IMR-90 (cell line): ENCODE results near the gene RNF175. TPM values are rescaled to one million over a fixed set of nuclear protein-coding genes. Genes with fewer than 3 reads are reported as not detected.

Source experiments
- ATAC-seq: fragments of 200-7000 bp; cut with Tn5 transposase; 2 replicates; pipeline ENCODE4 v1.9.1; 2020; ENCODE audit warnings: low read depth, mild to moderate bottlenecking, moderate library complexity
- BruUV-seq: library from RNA; stranded (reverse); fragments of 400-500 nt; replicated peaks from 2 replicates; lab custom pipeline; 2021; lab: Mats Ljungman, UMichigan
- CTCF ChIA-PET: fragments of 300-600 bp; formaldehyde crosslinking; extraction: SDS; loops from one replicate; lab custom pipeline; 2021; ENCODE audit warnings: antibody characterized with exemption; lab: Yijun Ruan, JAX
- POLR2A ChIA-PET: fragments of 300-600 bp; sonication (Branson Sonifier 250); formaldehyde crosslinking; loops from one replicate; lab custom pipeline; 2022; ENCODE audit warnings: antibody characterized with exemption; ENCODE audit not compliant: unreplicated experiment; lab: Charles Lee
- DNase-seq: peaks from one replicate; pipeline ENCODE4 v3.0.0; 2013
- H2AFZ ChIP-seq: replicated peaks from 2 replicates; pipeline ENCODE3; 2013; ENCODE audit warnings: low read length, mild to moderate bottlenecking; ENCODE audit not compliant: poor library complexity
- H2AK5ac ChIP-seq: 2 replicates; pipeline ENCODE4 v1.6.1; 2013; ENCODE audit warnings: low read depth, low read length, inconsistent platforms
- H2AK9ac ChIP-seq: replicated peaks from 2 replicates; pipeline ENCODE3; 2013; ENCODE audit warnings: mild to moderate bottlenecking, low read depth, low read length, moderate library complexity; ENCODE audit not compliant: poor library complexity
- H2BK120ac ChIP-seq: 2 replicates; pipeline ENCODE4 v1.6.1; 2013; ENCODE audit warnings: low read depth, low read length, inconsistent platforms
- H2BK15ac ChIP-seq: 3 replicates; pipeline ENCODE4 v1.6.1; 2013; ENCODE audit warnings: low read depth, low read length, inconsistent platforms
- H2BK20ac ChIP-seq: 2 replicates; pipeline ENCODE4 v1.6.1; 2013; ENCODE audit warnings: low read depth, mild to moderate bottlenecking, inconsistent platforms, low read length, moderate library complexity
- H2BK5ac ChIP-seq: 2 replicates; pipeline ENCODE4 v1.6.1; 2013; ENCODE audit warnings: mild to moderate bottlenecking, low read depth, low read length, inconsistent platforms; ENCODE audit not compliant: poor library complexity, severe bottlenecking
- H3K14ac ChIP-seq: replicated peaks from 2 replicates; pipeline ENCODE4 v1.6.1; 2013; ENCODE audit warnings: low read depth, low read length, inconsistent platforms
- H3K18ac ChIP-seq: 2 replicates; pipeline ENCODE4 v1.6.1; 2013; ENCODE audit warnings: low read depth, low read length, control low read depth
- H3K23ac ChIP-seq: 2 replicates; pipeline ENCODE4 v1.6.1; 2013; ENCODE audit warnings: low read depth, low read length, inconsistent platforms
- H3K27ac ChIP-seq: 2 replicates; pipeline ENCODE4 v1.5.1; 2013; ENCODE audit warnings: mild to moderate bottlenecking, control low read depth, low read length; ENCODE audit not compliant: insufficient read depth
- H3K27me3 ChIP-seq: 2 replicates; pipeline ENCODE4 v1.6.1; 2013; ENCODE audit warnings: low read length; ENCODE audit not compliant: control insufficient read depth, insufficient read depth
- H3K36me3 ChIP-seq: 2 replicates; pipeline ENCODE4 v1.6.1; 2013; ENCODE audit warnings: low read length, mixed read lengths; ENCODE audit not compliant: control insufficient read depth, insufficient read depth
- H3K4ac ChIP-seq: 2 replicates; pipeline ENCODE4 v1.6.1; 2013; ENCODE audit warnings: low read depth, low read length, inconsistent platforms
- H3K4me1 ChIP-seq: 2 replicates; pipeline ENCODE4 v1.6.1; 2013; ENCODE audit warnings: low read length, mixed read lengths; ENCODE audit not compliant: control insufficient read depth, insufficient read depth
- H3K4me2 ChIP-seq: 2 replicates; pipeline ENCODE4 v1.6.1; 2013; ENCODE audit warnings: low read depth, mild to moderate bottlenecking, control low read depth, low read length, moderate library complexity
- H3K4me3 ChIP-seq: 2 replicates; pipeline ENCODE4 v1.5.1; 2013; ENCODE audit warnings: low read depth, mild to moderate bottlenecking, control low read depth, low read length, moderate library complexity; ENCODE audit not compliant: insufficient read depth
- H3K56ac ChIP-seq: 2 replicates; pipeline ENCODE4 v1.6.1; 2013; ENCODE audit warnings: low read length, inconsistent platforms; ENCODE audit not compliant: insufficient read depth; ENCODE audit errors: extremely low read depth
- H3K79me1 ChIP-seq, 2 experiments: 2 replicates each; pipeline ENCODE4 v1.6.1; 2013; ENCODE audit warnings: low read length in 2 of 2, inconsistent platforms in 1 of 2, low read depth in 1 of 2
- H3K9ac ChIP-seq: 2 replicates; pipeline ENCODE4 v1.6.1; 2013; ENCODE audit warnings: low read depth, low read length, control low read depth
- H3K9me1 ChIP-seq: 2 replicates; pipeline ENCODE4 v1.6.1; 2013; ENCODE audit warnings: low read length, inconsistent platforms; ENCODE audit not compliant: insufficient read depth
- H3K9me3 ChIP-seq: 2 replicates; pipeline ENCODE4 v1.6.1; 2013; ENCODE audit warnings: low read length; ENCODE audit not compliant: control insufficient read depth, insufficient read depth
- H4K20me1 ChIP-seq: 2 replicates; pipeline ENCODE4 v1.6.1; 2013; ENCODE audit warnings: low read length, inconsistent platforms; ENCODE audit not compliant: insufficient read depth
- H4K5ac ChIP-seq: 2 replicates; pipeline ENCODE4 v1.6.1; 2013; ENCODE audit warnings: mild to moderate bottlenecking, low read depth, low read length, control low read depth
- H4K8ac ChIP-seq, 2 experiments: 2 replicates each; pipeline ENCODE4 v1.6.1; 2013; ENCODE audit warnings: low read depth in 2 of 2, low read length in 2 of 2, control low read depth in 1 of 2, inconsistent platforms in 1 of 2
- H4K91ac ChIP-seq: 2 replicates; pipeline ENCODE4 v1.6.1; 2013; ENCODE audit warnings: low read depth, low read length, inconsistent platforms; ENCODE audit not compliant: insufficient read depth
- MAFK ChIP-seq: IDR thresholded peaks from 2 replicates; pipeline ENCODE4 v1.6.1; 2012; ENCODE audit warnings: low read depth, low read length, improper control_type of control experiment
- RAD21 ChIP-seq: IDR thresholded peaks from 2 replicates; pipeline ENCODE4 v1.6.1; 2012; ENCODE audit warnings: low read length, improper control_type of control experiment
- WGBS, 2 experiments: methylation state at CpG; one replicate each; pipeline versions ENCODE4 v1.1.5 to v1.1.7; 2013; ENCODE audit warnings: missing lambda C conversion rate in 2 of 2; ENCODE audit not compliant: insufficient read length in 1 of 2; ENCODE audit errors: extremely low coverage in 2 of 2; 5-methylcytosine and 5-hydroxymethylcytosine counted together
- dilution Hi-C: fragments of 300-500 bp; cut with HindIII; formaldehyde crosslinking; loops from one replicate; pipeline ENCODE4 v1.14.3; 2018; ENCODE audit warnings: low sequenced_read_pairs; ENCODE audit not compliant: unreplicated experiment
- in situ Hi-C: fragments of 300-500 bp; cut with MboI; formaldehyde crosslinking; loops from 3 replicates; pipeline ENCODE4 v1.14.3; 2019; ENCODE audit warnings: low sequenced_read_pairs, inconsistent platforms, mixed read lengths
- intact Hi-C: fragments of 100-400 bp; cut with micrococcal nuclease; formaldehyde crosslinking; loops from 2 replicates; pipeline ENCODE4 v1.10.0; 2022
- polyA plus RNA-seq, 3 experiments: library from polyadenylated mRNA; depleted of rRNA; stranded (reverse); fragments of >200 nt; gene quantifications; 2 replicates each; pipeline ENCODE4 v1.2.3, GENCODE V29; 2012; ENCODE audit warnings: low replicate concordance in 1 of 3
- total RNA-seq: library from RNA; depleted of rRNA; stranded (reverse); fragments of >200 nt; gene quantifications from 2 replicates; pipeline ENCODE4 v1.2.3, GENCODE V29; 2012

Gene RNF175
- total and polyA plus RNA-seq, 2 of the 4 experiments (the other 2 are of a cell fraction), result not detected

- Histone ChIP-seq H3K79me1 (no peaks in the 10 kb centered on the region), H2BK120ac (no peak overlapping the region), H3K27me3 (no peaks in the 10 kb centered on the region), H3K27ac (no peak overlapping the region), H2AK9ac (no peak overlapping the region), H2BK20ac (no peak overlapping the region), H3K4ac (no peak overlapping the region), H3K14ac (no peak overlapping the region), H3K4me1 (no peaks in the 10 kb centered on the region), H3K18ac (no peak overlapping the region), H2BK15ac (no peak overlapping the region), H4K20me1 (no peaks in the 10 kb centered on the region), H3K36me3 (no peaks in the 10 kb centered on the region), H4K8ac (no peak overlapping the region), H3K9ac (no peak overlapping the region), H2BK5ac (no peak overlapping the region), H3K4me3 (no peak overlapping the region), H4K5ac (no peak overlapping the region), H2AK5ac (no peak overlapping the region), H3K23ac (no peak overlapping the region), H3K9me1 (no peaks in the 10 kb centered on the region), H4K91ac (no peak overlapping the region), H3K56ac (no peak overlapping the region), H3K4me2 (no peak overlapping the region), H3K9me3 (no peaks in the 10 kb centered on the region), H2AFZ (no peak overlapping the region)
- WGBS, 2 experiments, result no CpG with 5 or more reads among the region's 3 CpGs
- in situ Hi-C loops, result no loop called here
- intact Hi-C loops, result no loop called here
- ATAC-seq (no peak), DNase-seq (no peak)
- no TSS peak for BruUV-seq
- CTCF ChIA-PET, result no interaction called here
- dilution Hi-C loops, result no loop called here
- TF ChIP-seq MAFK (peak; percentile 99), RAD21 (no peak)
- POLR2A ChIA-PET, result no interaction called here
Observed at GRCh38 chr4:153804722-153805121, 44.9 kb upstream of the RNF175 start.
